Inferior parietal cortex (tissue), 1 donor: ENCODE results near the gene EXO5.
"Not testable (repeated sequence)": the region's sequence is repeated elsewhere in the genome, so short reads cannot be mapped to it uniquely, and the experiment has no call there.

Source experiments
- DNase-seq: peaks from one replicate; pipeline ENCODE4 v3.0.0-alpha.2; 2016; ENCODE audit errors: extremely low spot score

EXO5 gene

DNA sequence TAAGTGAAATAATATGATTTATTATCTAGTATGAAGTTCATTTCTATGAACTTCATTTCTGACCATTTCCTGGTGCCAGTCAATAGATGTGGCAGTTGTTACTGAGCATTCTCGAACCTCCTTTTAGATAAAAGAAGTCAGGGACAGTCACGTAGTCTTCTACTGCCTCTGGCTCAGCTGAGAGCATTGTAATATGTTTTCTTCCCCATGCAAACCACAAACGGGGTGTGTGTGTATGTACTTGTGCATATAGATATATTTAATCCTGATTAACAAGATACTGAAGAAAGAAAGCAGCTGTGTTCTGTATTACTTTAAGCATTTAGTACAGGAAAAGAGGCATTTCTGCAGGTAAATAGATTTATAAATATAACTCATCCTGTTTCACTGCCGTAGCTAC is 44.5 kb downstream of the EXO5 start:
- no peak for DNase-seq

DNA sequence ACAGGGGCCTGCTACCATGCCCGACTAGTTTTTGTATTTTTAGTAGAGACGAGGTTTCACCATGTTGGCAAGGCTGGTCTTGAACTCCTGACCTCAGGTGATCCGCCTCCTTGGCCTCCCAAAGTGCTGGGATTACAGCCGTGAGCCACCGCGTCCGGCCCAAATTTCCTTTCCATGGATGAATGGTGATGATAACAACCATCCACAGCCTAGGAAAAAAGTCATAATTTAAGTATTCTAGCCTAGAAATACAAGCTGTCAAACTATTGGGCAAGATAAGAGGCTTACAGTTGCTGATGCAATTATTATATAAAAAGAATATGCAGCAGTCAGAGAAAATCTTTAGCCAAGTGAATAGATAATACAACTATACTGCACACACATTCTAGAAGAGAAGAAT is 46.2 kb downstream of the EXO5 start:
- DNase-seq, result not testable (repeated sequence)

DNA sequence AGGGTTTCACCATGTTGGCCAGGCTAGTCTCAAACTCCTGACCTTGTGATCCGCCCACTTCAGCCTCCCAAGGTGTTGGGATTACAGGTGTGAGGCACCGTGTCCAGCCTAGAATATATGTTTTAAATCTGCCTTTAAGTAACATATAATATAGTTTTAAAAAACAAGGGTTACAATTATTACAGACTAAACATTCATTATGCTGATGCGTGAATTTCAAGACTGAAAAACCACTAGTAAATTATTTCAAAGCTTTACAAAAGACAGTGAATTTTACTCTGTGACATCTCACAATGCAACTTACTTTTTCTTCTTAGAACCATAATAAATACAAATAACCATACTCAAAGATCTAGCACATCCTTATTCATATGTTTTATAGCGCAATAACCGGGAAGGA is 47.6 kb downstream of the EXO5 start:
- DNase-seq, result no peak

DNA sequence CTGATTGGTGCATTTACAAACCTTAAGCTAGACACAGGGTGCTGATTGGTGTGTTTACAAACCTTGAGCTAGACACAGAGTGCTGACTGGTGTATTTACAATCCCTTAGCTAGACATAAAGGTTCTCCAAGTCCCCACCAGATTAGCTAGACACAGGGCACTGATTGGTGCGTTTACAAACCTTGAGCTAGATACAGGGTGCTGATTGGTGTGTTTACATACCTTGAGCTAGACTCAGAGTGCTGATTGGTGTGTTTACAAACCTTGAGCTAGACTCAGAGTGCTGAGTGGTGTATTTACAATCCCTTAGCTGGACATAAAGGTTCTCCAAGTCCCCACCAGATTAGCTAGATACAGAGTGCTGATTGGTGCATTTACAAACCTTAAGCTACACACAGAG is 49.7 kb downstream of the EXO5 start:
- not testable (repeated sequence) for DNase-seq

DNA sequence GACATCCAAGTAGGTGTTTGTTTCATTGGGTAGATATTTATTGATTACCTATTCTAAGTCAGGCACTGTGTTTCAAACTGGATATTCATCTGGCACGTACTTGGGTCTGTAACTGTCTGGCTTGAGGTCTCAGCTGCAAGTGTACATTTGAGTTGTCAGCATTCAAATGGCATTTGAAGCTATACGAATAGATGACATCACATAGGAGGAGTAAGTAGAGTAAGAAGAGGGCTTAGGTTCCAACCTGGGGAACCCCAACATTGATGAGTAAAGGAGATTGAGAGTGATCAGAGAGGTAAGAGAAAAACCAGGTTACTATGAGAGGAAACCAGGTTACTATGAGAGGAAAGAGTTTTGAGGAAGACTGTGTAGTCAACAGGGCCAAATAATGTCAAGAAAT is 53.6 kb downstream of the EXO5 start:
- DNase-seq, result no peak

DNA sequence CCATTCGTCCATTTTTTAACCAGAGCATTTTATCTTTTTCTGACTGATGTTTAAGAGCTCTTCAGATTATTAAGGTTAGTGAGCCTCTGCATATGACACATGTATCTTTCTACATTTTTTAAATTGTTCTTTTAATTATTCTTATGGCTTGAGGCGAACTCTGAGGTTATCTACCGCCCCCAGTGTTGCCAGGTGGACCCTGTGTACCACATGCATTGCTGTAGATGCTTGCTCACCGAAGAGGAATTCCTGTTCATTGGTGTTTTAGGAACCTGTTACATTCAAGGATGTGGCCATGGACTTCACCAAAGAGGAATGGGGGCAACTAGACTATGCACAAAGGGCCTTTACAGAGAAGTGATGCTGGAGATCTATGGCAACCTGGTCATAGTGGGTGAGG is 54.7 kb downstream of the EXO5 start:
- DNase-seq, result no peak

DNA sequence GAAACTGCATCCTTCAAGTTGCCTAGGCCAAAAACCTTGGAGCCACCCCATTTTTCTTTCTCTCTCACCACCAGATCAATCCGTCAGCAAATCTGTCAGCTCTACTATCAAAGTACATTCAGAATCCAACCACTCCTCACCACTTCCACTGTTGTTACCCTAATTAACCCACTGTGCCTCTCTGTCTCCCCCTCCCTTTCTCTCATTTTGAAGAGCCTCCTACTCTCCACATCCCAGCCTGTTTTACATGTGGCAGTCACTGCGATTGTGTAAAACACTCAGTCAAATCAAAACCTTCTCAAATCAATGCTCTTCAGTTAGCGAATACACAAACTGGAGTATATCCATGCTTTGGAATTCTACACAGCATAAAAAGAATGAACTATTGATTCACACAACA is 55.9 kb downstream of the EXO5 start:
- DNase-seq, result no peak

DNA sequence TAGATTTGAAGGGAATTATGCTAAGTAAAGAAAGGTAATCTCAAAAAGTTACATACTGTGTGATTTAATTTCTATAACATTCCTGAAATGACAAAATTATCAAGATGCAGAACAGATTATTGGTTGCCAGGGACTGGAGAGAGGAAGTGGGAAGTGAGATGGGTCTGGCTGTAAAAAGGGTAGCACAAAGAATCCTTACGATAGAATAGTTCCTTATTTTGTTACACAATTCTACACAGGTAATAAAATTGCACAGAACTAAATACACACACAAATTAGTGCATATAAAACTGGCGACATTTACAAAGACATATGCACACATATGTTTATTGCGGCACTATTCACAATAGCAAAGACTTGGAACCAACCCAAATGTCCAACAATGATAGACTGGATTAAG is 56.3 kb downstream of the EXO5 start:
- no peak for DNase-seq
